HCT116 (cell line): ENCODE results near the gene LHX2.

Experiments
- CEBPB ChIP-seq: IDR thresholded peaks from 2 replicates; pipeline ENCODE4 v1.6.1; 2012; ENCODE audit warnings: low read depth
- CTCF ChIP-seq, 3 experiments: fragments of 200-600 bp in 1 of 3; sonication (generic) in 1 of 3; IDR thresholded peaks in 2 of 3; conservative IDR thresholded peaks in 1 of 3; 2 replicates each; pipeline ENCODE4 v1.5.1; 2012 to 2017; ENCODE audit warnings: low read depth in 2 of 3, low read length in 2 of 3, antibody characterized with exemption in 1 of 3, borderline replicate concordance in 1 of 3, control low read depth in 1 of 3, mild to moderate bottlenecking in 1 of 3, mixed read lengths in 1 of 3, mixed run types in 1 of 3, moderate library complexity in 1 of 3; ENCODE audit not compliant: insufficient read depth in 1 of 3
- JUND ChIP-seq: IDR thresholded peaks from 2 replicates; pipeline ENCODE4 v1.6.1; 2012
- MAX ChIP-seq: IDR thresholded peaks from 2 replicates; pipeline ENCODE4 v1.6.1; 2012
- POLR2A ChIP-seq: IDR thresholded peaks from 2 replicates; pipeline ENCODE4 v1.7.0; 2011; ENCODE audit warnings: borderline replicate concordance; ENCODE audit not compliant: insufficient read depth, insufficient read length; ENCODE audit errors: extremely low read depth
- POLR2AphosphoS5 ChIP-seq: IDR thresholded peaks from 2 replicates; pipeline ENCODE4 v1.6.1; 2011; ENCODE audit warnings: mild to moderate bottlenecking, low read depth, low read length, moderate library complexity
- SIN3A ChIP-seq: IDR thresholded peaks from 2 replicates; pipeline ENCODE4 v1.6.1; 2012; ENCODE audit warnings: low read depth
- ZNF274 ChIP-seq: fragments of 200-500 bp; sonication (Bioruptor generic); IDR thresholded peaks from 2 replicates; pipeline ENCODE4 v1.6.1; 2014; ENCODE audit warnings: mild to moderate bottlenecking, low read depth, low read length, inconsistent platforms
- TF ChIP-seq, protein P1 (sequence below): IDR thresholded peaks from 2 replicates; pipeline ENCODE4 v1.6.1; 2012; ENCODE audit warnings: low read depth

- TF ChIP-seq MAX (no peak), JUND (no peak), CTCF (IDR thresholded peaks at IDR 0.05 in 2 of 3, conservative IDR thresholded peaks at IDR 0.05 in 1 of 3; ENCODE audit: borderline replicate concordance in 1 of 3, insufficient read depth in 1 of 3, low read depth in 2 of 3, low read length in 2 of 3) (no peak), POLR2A (no peak), POLR2AphosphoS5 (no peak), CEBPB (no peak), ZNF274 (no peak), SIN3A (no peak)
- TF ChIP-seq, protein P1, sequence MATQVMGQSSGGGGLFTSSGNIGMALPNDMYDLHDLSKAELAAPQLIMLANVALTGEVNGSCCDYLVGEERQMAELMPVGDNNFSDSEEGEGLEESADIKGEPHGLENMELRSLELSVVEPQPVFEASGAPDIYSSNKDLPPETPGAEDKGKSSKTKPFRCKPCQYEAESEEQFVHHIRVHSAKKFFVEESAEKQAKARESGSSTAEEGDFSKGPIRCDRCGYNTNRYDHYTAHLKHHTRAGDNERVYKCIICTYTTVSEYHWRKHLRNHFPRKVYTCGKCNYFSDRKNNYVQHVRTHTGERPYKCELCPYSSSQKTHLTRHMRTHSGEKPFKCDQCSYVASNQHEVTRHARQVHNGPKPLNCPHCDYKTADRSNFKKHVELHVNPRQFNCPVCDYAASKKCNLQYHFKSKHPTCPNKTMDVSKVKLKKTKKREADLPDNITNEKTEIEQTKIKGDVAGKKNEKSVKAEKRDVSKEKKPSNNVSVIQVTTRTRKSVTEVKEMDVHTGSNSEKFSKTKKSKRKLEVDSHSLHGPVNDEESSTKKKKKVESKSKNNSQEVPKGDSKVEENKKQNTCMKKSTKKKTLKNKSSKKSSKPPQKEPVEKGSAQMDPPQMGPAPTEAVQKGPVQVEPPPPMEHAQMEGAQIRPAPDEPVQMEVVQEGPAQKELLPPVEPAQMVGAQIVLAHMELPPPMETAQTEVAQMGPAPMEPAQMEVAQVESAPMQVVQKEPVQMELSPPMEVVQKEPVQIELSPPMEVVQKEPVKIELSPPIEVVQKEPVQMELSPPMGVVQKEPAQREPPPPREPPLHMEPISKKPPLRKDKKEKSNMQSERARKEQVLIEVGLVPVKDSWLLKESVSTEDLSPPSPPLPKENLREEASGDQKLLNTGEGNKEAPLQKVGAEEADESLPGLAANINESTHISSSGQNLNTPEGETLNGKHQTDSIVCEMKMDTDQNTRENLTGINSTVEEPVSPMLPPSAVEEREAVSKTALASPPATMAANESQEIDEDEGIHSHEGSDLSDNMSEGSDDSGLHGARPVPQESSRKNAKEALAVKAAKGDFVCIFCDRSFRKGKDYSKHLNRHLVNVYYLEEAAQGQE = no peak
Observed at GRCh38 chr9:123998970-123999621, 12.5 kb upstream of the LHX2 start.
